Loucy (cell line): ENCODE results near the gene DDR2.

ENCODE experiments used
- H2AFZ ChIP-seq: fragments of 200-600 bp; sonication (generic); 2 replicates; pipeline ENCODE4 v1.6.0; 2016; ENCODE audit warnings: antibody characterized with exemption, mild to moderate bottlenecking, low read length, moderate library complexity
- H3F3A ChIP-seq: fragments of 200-600 bp; 2 replicates; pipeline ENCODE4 v1.6.0; 2016; ENCODE audit warnings: antibody characterized with exemption, low read depth, mild to moderate bottlenecking
- H3K27me3 ChIP-seq: fragments of 200-600 bp; sonication (generic); 2 replicates; pipeline ENCODE4 v1.6.1; 2014; ENCODE audit warnings: low read length, mild to moderate bottlenecking; ENCODE audit not compliant: insufficient read depth, poor library complexity, severe bottlenecking
- H3K36me3 ChIP-seq: fragments of 200-600 bp; sonication (generic); 2 replicates; pipeline ENCODE4 v1.6.1; 2016; ENCODE audit warnings: low read length; ENCODE audit not compliant: insufficient read depth
- H3K4me1 ChIP-seq: fragments of 200-600 bp; sonication (generic); 2 replicates; pipeline ENCODE4 v1.5.1; 2014; ENCODE audit warnings: low read length, mild to moderate bottlenecking; ENCODE audit not compliant: insufficient read depth, poor library complexity, severe bottlenecking
- H3K4me2 ChIP-seq: fragments of 200-600 bp; sonication (generic); 2 replicates; pipeline ENCODE4 v1.6.0; 2014; ENCODE audit warnings: antibody characterized with exemption, low read length, low read depth, mild to moderate bottlenecking; ENCODE audit not compliant: poor library complexity, severe bottlenecking
- H3K4me3 ChIP-seq: fragments of 200-600 bp; sonication (generic); 2 replicates; pipeline ENCODE4 v1.5.1; 2014; ENCODE audit warnings: low read length, mild to moderate bottlenecking, mixed read lengths; ENCODE audit not compliant: poor library complexity, severe bottlenecking
- H3K79me2 ChIP-seq: fragments of 200-600 bp; sonication (generic); 2 replicates; pipeline ENCODE4 v1.6.1; 2014; ENCODE audit warnings: low read length; ENCODE audit not compliant: insufficient read depth
- H3K9ac ChIP-seq: fragments of 200-600 bp; sonication (generic); 2 replicates; pipeline ENCODE4 v1.6.0; 2014; ENCODE audit warnings: mild to moderate bottlenecking, low read depth, low read length, moderate library complexity; ENCODE audit not compliant: poor library complexity, severe bottlenecking
- H3K9me2 ChIP-seq: fragments of 200-600 bp; sonication (generic); replicated peaks from 2 replicates; pipeline ENCODE4 v1.6.1; 2016; ENCODE audit warnings: low read depth, low read length, mixed read lengths
- H3K9me3 ChIP-seq: fragments of 200-600 bp; sonication (generic); 2 replicates; pipeline ENCODE4 v1.6.1; 2014; ENCODE audit warnings: mild to moderate bottlenecking, antibody characterized with exemption, low read length, low read depth; ENCODE audit not compliant: insufficient read depth
- H4K20me1 ChIP-seq: fragments of 200-600 bp; sonication (generic); 2 replicates; pipeline ENCODE4 v1.6.0; 2014; ENCODE audit warnings: antibody characterized with exemption, low read length, mild to moderate bottlenecking; ENCODE audit not compliant: insufficient read depth, poor library complexity, severe bottlenecking
- CTCF ChIP-seq: fragments of 200-600 bp; sonication (generic); conservative IDR thresholded peaks from 2 replicates; pipeline ENCODE4 v1.5.1; 2014; ENCODE audit warnings: mild to moderate bottlenecking, antibody characterized with exemption, low read length
- EZH2phosphoT487 ChIP-seq: fragments of 200-600 bp; IDR thresholded peaks from 2 replicates; pipeline ENCODE4 v1.6.1; 2018; ENCODE audit warnings: antibody characterized with exemption, mild to moderate bottlenecking, moderate library complexity, borderline replicate concordance

The DDR2 gene

GRCh38 chr1:162663086-162663485 is 30.8 kb downstream of the DDR2 start:
- no peak overlapping the region for H3K4me3 ChIP-seq

GRCh38 chr1:162663589-162664106 is 31.4 kb downstream of the DDR2 start:
- TF ChIP-seq EZH2phosphoT487 (no peak), CTCF (no peak)
- Histone ChIP-seq H3K4me3 (no peak overlapping the region), H3K9me2 (no peaks in the 10 kb centered on the region), H2AFZ (no peak overlapping the region), H3K9me3 (no peaks in the 10 kb centered on the region), H3K79me2 (no peaks in the 10 kb centered on the region), H3K36me3 (no peaks in the 10 kb centered on the region), H3K4me2 (no peak overlapping the region), H3K4me1 (peaks cover 5% of the 10 kb centered on the region), H3F3A (no peaks in the 10 kb centered on the region), H3K27me3 (no peaks in the 10 kb centered on the region), H3K9ac (no peak overlapping the region), H4K20me1 (no peaks in the 10 kb centered on the region)

More at GRCh38 chr1:162663086-162663485, 30.8 kb downstream of the DDR2 start:
- no peaks in the 10 kb centered on the region for H3K36me3 ChIP-seq
- TF ChIP-seq EZH2phosphoT487 (no peak), CTCF (no peak)
- H3K27me3 ChIP-seq = no peaks in the 10 kb centered on the region
- no peak overlapping the region for H3K4me2 ChIP-seq
- no peak overlapping the region for H2AFZ ChIP-seq
- H3K9ac ChIP-seq = no peak overlapping the region
- no peaks in the 10 kb centered on the region for H3K79me2 ChIP-seq
- peaks cover 5% of the 10 kb centered on the region for H3K4me1 ChIP-seq
- H4K20me1 ChIP-seq = no peaks in the 10 kb centered on the region
- H3K9me3 ChIP-seq = no peaks in the 10 kb centered on the region
- no peaks in the 10 kb centered on the region for H3K9me2 ChIP-seq
- no peaks in the 10 kb centered on the region for H3F3A ChIP-seq

GRCh38 chr1:162666006-162666645 is 33.9 kb downstream of the DDR2 start:
- Histone ChIP-seq H3K27me3 (no peaks in the 10 kb centered on the region), H3F3A (no peaks in the 10 kb centered on the region), H3K79me2 (no peaks in the 10 kb centered on the region), H3K4me1 (no peaks in the 10 kb centered on the region), H3K9me2 (no peaks in the 10 kb centered on the region), H3K4me2 (no peak overlapping the region), H3K9me3 (no peaks in the 10 kb centered on the region), H2AFZ (no peak overlapping the region), H3K9ac (no peak overlapping the region), H4K20me1 (no peaks in the 10 kb centered on the region), H3K36me3 (no peaks in the 10 kb centered on the region), H3K4me3 (no peak overlapping the region)
- TF ChIP-seq CTCF = no peak
- TF ChIP-seq EZH2phosphoT487 = no peak
